HG02884 (cell line): Measurements from ENCODE around the gene MLIP.
A peak's percentile ranks its signal among the peaks of the same experiment; 100 is the strongest.
"Not testable (repeated sequence)": the region's sequence is repeated elsewhere in the genome, so short reads cannot be mapped to it uniquely, and the experiment has no call there.

Experiments
- ATAC-seq: cut with Tn5 transposase; IDR thresholded peaks from one replicate; pipeline ENCODE4 v1.9.1; 2021; ENCODE audit warnings: mild to moderate bottlenecking, moderate library complexity; ENCODE audit not compliant: unreplicated experiment

MLIP gene

GRCh38 chr6:54209983-54210382, 98.7 kb downstream of the MLIP start:
- ATAC-seq, result not testable (repeated sequence)

- ATAC-seq, result no peak
Measured at GRCh38 chr6:54214286-54214685, 103.0 kb downstream of the MLIP start.

- ATAC-seq, result no peak
Measured at GRCh38 chr6:54216336-54216735, 105.1 kb downstream of the MLIP start.

DNA sequence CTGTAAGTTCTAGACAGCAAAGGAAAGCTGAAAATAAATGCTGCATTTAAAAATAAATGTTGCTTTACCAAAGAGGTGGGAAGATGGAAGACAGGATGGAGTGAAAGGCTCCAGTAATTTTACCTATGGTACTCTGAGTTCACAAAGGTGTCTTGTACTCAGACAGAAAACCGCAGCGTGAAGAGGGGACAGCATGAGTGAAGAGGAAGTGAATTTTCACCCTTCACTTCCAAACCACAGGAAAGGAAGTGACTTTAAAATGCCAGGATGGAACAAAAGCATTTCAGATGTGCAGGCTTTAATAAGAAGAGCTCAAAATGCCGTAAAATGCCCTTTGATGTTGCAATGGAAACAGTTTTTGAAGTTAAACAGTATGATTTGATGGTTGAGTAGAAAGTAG, 105.8 kb downstream of the MLIP start:
- ATAC-seq, result no peak

GRCh38 chr6:54222217-54222616, 111.0 kb downstream of the MLIP start:
- no peak for ATAC-seq

GRCh38 chr6:54232703-54233102, 121.5 kb downstream of the MLIP start:
- no peak for ATAC-seq

GRCh38 chr6:54234539-54234938, 123.3 kb downstream of the MLIP start:
- ATAC-seq, result no peak

DNA sequence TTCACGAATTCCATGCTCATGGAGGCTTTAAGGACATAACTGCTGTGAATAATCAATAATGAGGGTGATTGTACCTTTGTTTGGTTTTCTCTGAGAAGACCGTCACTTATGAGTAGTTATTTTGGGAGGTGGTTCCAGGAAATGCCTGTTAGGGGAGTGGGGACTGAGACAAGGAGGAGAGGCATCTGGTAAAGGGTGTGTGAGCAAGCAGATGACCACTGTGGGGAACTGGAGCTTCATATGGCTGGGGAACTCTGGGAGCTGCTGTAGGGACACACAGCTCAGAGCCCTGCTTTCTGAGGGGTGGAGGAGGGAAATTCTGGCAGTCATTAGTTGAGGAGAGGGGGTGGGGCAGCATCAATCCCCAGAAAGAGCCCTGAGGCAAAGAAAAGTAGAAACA, 125.7 kb downstream of the MLIP start:
- no peak for ATAC-seq

GRCh38 chr6:54238396-54238795, 127.2 kb downstream of the MLIP start:
- no peak for ATAC-seq

GRCh38 chr6:54243699-54244098, 132.5 kb downstream of the MLIP start:
- no peak for ATAC-seq

DNA sequence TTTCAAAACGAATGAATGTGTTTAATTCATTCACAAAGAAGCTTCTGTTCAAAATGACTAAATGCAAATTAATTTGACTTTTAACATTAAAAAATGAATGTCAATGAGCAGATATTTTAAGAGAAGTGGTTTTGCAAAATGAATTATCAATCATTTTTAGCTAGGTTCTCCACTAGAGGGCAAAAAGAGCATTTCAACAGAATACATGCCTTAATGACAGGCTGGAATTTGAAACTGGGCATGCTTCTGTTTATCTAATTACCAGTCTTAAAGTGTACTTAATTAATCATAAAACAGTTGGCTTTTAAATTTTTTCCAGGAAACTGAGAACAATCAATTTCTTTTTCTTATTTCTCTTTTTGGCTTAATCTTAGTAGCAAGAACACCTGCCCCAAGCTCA, 133.2 kb downstream of the MLIP start:
- ATAC-seq, result no peak

DNA sequence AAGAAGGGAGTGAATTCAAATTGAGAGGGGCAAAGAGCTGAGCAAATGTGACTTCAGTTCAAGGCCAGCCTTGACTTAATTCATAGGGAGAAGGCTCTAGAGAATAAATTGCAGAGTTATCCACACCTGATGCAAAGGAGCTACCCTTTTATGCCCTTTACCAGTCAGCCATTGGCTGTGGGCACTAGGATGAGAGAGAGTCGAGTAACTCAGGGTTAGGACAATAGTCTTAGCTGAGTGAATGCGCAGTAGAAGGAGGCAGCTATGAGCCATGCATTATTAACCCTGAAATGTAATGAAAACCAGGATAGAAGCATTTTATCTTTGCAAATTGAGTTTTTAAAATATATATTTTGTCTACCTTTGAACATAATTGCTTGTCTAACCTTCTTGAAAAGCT, 134.0 kb downstream of the MLIP start:
- no peak for ATAC-seq

- ATAC-seq, result peak; percentile 53
Measured at GRCh38 chr6:54248319-54248718, 137.1 kb downstream of the MLIP start.

DNA sequence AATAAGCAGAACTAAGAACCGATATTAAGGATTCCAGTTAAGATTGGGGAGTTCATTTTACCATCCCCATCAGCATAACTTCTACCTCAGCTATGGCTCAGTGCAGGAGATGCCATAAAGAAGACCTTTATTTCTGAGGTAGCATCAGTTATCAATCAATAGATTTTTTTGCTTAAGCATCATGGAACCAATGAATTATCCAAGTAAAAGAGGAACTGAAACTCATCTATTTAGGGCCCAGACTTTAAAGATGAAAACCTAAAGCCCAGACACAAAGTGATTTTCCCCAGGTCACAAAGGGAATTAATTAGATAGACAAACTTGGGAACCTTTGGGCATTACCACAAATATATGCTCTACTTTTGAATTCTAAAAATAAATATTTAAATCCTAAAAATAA, 137.8 kb downstream of the MLIP start:
- ATAC-seq, result no peak

GRCh38 chr6:54249812-54250211, 138.6 kb downstream of the MLIP start:
- not testable (repeated sequence) for ATAC-seq

GRCh38 chr6:54252496-54252895, 141.3 kb downstream of the MLIP start:
- no peak for ATAC-seq

GRCh38 chr6:54252916-54253315, 141.7 kb downstream of the MLIP start:
- ATAC-seq, result no peak

DNA sequence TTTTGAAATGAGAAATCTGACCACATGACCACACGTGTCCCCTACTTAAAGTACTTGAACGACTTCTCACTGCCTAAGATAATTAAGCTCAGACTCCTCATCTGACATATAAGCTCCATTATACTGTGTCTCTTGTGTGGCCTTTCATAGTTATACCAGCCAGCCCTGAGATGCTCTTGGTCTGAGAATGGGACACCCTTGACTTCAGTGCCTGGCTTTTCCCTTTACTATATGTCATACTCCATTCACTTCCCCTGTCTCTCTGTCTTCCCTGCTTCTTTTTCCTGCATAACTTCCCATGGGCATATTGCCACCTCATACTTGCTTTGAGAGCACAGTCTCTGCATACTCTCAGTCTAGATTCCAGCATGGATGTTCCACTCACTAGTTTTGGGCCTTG, 143.6 kb downstream of the MLIP start:
- no peak for ATAC-seq

GRCh38 chr6:54255886-54256285, 144.6 kb downstream of the MLIP start:
- no peak for ATAC-seq

- ATAC-seq, result no peak
Measured at GRCh38 chr6:54260025-54260424, 148.8 kb downstream of the MLIP start.

DNA sequence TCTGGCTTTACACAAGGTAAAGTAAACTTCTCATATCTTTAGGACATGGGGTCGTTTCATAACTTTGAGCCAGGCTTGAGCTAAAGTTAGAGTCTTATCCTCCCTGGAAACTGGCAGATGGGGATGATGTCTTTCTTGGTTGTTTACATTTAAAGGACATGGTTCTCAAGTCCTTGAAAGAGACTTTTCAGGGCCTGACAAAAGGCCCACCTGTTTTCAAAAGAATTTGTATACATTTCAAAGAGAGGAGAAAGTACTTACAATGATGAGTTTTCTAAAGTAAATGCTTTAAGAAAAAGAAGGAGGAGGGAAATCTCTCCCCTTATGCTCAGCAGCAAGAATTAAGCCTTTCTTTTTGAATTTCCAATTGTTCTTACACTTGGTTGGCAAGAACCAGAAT, 151.3 kb downstream of the MLIP start:
- no peak for ATAC-seq

DNA sequence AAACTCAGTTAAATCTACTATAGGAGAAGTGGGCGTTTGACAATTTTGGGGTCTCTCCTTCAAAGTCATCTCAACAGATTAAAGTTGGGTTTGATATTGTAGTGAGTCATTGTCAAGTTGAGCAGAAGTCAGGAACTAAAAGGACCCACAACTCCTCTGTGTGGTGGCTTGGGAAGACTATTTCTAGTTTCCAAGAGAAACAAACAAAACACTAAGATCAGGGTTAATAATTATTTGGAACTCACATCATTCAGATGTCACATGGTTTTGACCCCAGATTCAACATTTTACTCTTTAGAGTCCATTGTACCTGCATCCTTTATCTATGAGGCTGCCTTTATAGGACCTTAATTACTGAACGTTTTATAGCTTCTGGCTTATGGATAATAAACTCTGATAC, 151.7 kb downstream of the MLIP start:
- no peak for ATAC-seq

GRCh38 chr6:54264581-54265272, 153.5 kb downstream of the MLIP start:
- ATAC-seq, result no peak
